ENCODE results near the gene GRK6.
A peak's percentile ranks its signal among the peaks of the same experiment; 100 is the strongest.

GRK6 gene

DNA sequence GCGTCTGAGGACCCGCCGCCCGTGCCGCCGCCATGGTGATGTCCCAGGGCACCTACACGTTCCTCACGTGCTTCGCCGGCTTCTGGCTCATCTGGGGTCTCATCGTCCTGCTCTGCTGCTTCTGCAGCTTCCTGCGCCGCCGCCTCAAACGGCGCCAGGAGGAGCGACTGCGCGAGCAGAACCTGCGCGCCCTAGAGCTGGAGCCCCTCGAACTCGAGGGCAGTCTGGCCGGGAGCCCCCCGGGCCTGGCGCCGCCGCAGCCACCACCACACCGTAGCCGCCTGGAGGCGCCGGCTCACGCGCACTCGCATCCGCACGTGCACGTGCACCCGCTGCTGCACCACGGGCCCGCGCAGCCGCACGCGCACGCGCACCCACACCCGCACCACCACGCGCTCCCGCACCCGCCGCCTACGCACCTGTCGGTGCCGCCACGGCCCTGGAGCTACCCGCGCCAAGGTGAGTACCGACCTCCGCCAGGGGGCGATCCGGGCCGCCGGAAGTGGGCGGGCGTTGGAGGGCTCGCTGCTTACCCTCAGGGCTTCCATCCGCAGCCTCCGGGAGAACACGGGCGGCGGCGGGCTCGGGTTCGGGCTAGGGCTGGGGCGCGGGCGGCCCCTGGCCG is 28.7 kb downstream of the GRK6 start (continued):
- TF ChIP-seq, protein P1, sequence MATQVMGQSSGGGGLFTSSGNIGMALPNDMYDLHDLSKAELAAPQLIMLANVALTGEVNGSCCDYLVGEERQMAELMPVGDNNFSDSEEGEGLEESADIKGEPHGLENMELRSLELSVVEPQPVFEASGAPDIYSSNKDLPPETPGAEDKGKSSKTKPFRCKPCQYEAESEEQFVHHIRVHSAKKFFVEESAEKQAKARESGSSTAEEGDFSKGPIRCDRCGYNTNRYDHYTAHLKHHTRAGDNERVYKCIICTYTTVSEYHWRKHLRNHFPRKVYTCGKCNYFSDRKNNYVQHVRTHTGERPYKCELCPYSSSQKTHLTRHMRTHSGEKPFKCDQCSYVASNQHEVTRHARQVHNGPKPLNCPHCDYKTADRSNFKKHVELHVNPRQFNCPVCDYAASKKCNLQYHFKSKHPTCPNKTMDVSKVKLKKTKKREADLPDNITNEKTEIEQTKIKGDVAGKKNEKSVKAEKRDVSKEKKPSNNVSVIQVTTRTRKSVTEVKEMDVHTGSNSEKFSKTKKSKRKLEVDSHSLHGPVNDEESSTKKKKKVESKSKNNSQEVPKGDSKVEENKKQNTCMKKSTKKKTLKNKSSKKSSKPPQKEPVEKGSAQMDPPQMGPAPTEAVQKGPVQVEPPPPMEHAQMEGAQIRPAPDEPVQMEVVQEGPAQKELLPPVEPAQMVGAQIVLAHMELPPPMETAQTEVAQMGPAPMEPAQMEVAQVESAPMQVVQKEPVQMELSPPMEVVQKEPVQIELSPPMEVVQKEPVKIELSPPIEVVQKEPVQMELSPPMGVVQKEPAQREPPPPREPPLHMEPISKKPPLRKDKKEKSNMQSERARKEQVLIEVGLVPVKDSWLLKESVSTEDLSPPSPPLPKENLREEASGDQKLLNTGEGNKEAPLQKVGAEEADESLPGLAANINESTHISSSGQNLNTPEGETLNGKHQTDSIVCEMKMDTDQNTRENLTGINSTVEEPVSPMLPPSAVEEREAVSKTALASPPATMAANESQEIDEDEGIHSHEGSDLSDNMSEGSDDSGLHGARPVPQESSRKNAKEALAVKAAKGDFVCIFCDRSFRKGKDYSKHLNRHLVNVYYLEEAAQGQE (tag by site-specific recombination; IDR thresholded peaks at IDR 0.05) = no peak
- no peak for TF ChIP-seq ZNF621 (tag by site-specific recombination; IDR thresholded peaks at IDR 0.05)
- TF ChIP-seq ZNF175 (tag by site-specific recombination; IDR thresholded peaks at IDR 0.05) = no peak
- TF ChIP-seq, protein P2, sequence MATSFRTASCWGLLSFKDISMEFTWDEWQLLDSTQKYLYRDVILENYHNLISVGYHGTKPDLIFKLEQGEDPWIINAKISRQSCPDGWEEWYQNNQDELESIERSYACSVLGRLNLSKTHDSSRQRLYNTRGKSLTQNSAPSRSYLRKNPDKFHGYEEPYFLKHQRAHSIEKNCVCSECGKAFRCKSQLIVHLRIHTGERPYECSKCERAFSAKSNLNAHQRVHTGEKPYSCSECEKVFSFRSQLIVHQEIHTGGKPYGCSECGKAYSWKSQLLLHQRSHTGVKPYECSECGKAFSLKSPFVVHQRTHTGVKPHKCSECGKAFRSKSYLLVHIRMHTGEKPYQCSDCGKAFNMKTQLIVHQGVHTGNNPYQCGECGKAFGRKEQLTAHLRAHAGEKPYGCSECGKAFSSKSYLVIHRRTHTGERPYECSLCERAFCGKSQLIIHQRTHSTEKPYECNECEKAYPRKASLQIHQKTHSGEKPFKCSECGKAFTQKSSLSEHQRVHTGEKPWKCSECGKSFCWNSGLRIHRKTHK (tag by site-specific recombination; IDR thresholded peaks at IDR 0.05) = no peak
- TF ChIP-seq, protein P3, sequence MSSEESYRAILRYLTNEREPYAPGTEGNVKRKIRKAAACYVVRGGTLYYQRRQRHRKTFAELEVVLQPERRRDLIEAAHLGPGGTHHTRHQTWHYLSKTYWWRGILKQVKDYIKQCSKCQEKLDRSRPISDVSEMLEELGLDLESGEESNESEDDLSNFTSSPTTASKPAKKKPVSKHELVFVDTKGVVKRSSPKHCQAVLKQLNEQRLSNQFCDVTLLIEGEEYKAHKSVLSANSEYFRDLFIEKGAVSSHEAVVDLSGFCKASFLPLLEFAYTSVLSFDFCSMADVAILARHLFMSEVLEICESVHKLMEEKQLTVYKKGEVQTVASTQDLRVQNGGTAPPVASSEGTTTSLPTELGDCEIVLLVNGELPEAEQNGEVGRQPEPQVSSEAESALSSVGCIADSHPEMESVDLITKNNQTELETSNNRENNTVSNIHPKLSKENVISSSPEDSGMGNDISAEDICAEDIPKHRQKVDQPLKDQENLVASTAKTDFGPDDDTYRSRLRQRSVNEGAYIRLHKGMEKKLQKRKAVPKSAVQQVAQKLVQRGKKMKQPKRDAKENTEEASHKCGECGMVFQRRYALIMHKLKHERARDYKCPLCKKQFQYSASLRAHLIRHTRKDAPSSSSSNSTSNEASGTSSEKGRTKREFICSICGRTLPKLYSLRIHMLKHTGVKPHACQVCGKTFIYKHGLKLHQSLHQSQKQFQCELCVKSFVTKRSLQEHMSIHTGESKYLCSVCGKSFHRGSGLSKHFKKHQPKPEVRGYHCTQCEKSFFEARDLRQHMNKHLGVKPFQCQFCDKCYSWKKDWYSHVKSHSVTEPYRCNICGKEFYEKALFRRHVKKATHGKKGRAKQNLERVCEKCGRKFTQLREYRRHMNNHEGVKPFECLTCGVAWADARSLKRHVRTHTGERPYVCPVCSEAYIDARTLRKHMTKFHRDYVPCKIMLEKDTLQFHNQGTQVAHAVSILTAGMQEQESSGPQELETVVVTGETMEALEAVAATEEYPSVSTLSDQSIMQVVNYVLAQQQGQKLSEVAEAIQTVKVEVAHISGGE (tag by site-specific recombination; conservative IDR thresholded peaks at IDR 0.05; ENCODE audit: low read depth) = no peak; the same call in 1 of the 2 replicates
- peak; percentile 98 for TF ChIP-seq ZFHX2 (tag by site-specific recombination; conservative IDR thresholded peaks at IDR 0.05)
- TF ChIP-seq, protein P4, sequence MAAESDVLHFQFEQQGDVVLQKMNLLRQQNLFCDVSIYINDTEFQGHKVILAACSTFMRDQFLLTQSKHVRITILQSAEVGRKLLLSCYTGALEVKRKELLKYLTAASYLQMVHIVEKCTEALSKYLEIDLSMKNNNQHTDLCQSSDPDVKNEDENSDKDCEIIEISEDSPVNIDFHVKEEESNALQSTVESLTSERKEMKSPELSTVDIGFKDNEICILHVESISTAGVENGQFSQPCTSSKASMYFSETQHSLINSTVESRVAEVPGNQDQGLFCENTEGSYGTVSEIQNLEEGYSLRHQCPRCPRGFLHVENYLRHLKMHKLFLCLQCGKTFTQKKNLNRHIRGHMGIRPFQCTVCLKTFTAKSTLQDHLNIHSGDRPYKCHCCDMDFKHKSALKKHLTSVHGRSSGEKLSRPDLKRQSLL (tag by site-specific recombination; IDR thresholded peaks at IDR 0.05) = no peak; the same call in none of the 2 replicates
- TF ChIP-seq ZNF785 (tag by site-specific recombination; IDR thresholded peaks at IDR 0.05) = peak; percentile 69

DNA sequence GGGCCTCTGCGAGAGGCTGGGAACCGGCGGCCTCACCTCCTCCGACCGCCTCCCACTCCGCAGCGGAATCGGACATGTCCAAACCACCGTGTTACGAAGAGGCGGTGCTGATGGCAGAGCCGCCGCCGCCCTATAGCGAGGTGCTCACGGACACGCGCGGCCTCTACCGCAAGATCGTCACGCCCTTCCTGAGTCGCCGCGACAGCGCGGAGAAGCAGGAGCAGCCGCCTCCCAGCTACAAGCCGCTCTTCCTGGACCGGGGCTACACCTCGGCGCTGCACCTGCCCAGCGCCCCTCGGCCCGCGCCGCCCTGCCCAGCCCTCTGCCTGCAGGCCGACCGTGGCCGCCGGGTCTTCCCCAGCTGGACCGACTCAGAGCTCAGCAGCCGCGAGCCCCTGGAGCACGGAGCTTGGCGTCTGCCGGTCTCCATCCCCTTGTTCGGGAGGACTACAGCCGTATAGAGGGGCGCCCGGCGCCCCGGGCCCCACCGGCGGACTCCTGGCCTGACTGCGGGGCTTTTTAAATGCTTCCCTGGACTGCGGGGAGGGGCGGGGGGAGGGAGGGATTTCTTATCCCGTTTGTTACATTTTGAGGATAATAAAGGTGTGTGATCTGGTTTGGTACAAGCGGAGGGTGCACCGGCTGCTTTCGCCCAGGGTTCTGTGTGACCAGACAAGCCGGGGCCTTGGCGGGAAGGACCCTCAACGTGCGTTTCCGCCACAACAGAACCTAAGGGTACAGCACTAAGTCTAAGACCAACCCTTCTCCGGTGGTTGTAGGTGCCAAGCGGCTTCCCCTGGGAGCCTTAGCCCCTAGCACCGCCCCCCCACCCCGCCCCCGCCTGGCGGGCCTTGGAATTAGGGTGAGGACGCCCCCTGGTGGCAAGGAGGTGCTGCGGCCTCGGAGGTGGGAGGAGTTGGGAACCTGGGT is 29.4 kb downstream of the GRK6 start:
- ChIA-PET CTCF (interaction anchor here (0.6 to 5.1 kb wide), 39 partner anchors 8 to 235 kb away, joined by 3 to 88 read pairs (median 5); partner anchors contain the start of genes GRK6, PDLIM7 and SLC34A1), POLR2A (interaction anchor here (0.7 to 5.4 kb wide), 17 partner anchors 8 to 85 kb away, joined by 3 to 89 read pairs (median 8); partner anchors contain the start of genes DBN1, DDX41, DOK3 and GRK6)
- peaks cover 8% of the 10 kb centered on the region for H3K4me1 ChIP-seq (ENCODE audit: control insufficient read depth, insufficient read depth, low read length)
- H3K36me3 ChIP-seq (ENCODE audit: control insufficient read depth in 2 of 2, insufficient read depth in 1 of 2, low read length in 2 of 2) = peaks cover 4 to 38% of the 10 kb centered on the region in 2 experiments; a peak in 2 of 3 replicates
- peak overlapping the region; percentile 69 for H3K4me3 ChIP-seq (ENCODE audit: low read depth, low read length)
- H3K27ac ChIP-seq (ENCODE audit: extremely low read depth, low read depth, low read length) = peak overlapping the region; percentile 89
- H3K9me3 ChIP-seq (ENCODE audit: control insufficient read depth, insufficient read depth, low read depth, low read length) = no peaks in the 10 kb centered on the region
- no peak for TF ChIP-seq ZNF157 (tag by site-specific recombination; IDR thresholded peaks at IDR 0.05)
- no peak for TF ChIP-seq OSR2 (tag by site-specific recombination; IDR thresholded peaks at IDR 0.05)
- TF ChIP-seq SP3 (tag by site-specific recombination; IDR thresholded peaks at IDR 0.05) = peak; percentile 55
- TF ChIP-seq, protein P5, sequence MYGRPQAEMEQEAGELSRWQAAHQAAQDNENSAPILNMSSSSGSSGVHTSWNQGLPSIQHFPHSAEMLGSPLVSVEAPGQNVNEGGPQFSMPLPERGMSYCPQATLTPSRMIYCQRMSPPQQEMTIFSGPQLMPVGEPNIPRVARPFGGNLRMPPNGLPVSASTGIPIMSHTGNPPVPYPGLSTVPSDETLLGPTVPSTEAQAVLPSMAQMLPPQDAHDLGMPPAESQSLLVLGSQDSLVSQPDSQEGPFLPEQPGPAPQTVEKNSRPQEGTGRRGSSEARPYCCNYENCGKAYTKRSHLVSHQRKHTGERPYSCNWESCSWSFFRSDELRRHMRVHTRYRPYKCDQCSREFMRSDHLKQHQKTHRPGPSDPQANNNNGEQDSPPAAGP (tag by site-specific recombination; IDR thresholded peaks at IDR 0.05) = peak; percentile 21; the same call in 1 of the 2 replicates
- no peak for TF ChIP-seq ZNF664 (tag by site-specific recombination; IDR thresholded peaks at IDR 0.05)
- TF ChIP-seq ZBTB1 (tag by site-specific recombination; IDR thresholded peaks at IDR 0.05) = no peak; the same call in none of the 2 replicates
- TF ChIP-seq ZNF830 (tag by site-specific recombination; IDR thresholded peaks at IDR 0.05; ENCODE audit: low read depth) = no peak
- peak; percentile 91 for TF ChIP-seq ZNF394 (tag by site-specific recombination; IDR thresholded peaks at IDR 0.05; ENCODE audit: borderline replicate concordance)
- TF ChIP-seq ZNF341 (tag by site-specific recombination; IDR thresholded peaks at IDR 0.05; ENCODE audit: low read depth) = peak; percentile 92
- no peak for TF ChIP-seq ZNF140 (tag by site-specific recombination; IDR thresholded peaks at IDR 0.05)
- TF ChIP-seq, protein P6, sequence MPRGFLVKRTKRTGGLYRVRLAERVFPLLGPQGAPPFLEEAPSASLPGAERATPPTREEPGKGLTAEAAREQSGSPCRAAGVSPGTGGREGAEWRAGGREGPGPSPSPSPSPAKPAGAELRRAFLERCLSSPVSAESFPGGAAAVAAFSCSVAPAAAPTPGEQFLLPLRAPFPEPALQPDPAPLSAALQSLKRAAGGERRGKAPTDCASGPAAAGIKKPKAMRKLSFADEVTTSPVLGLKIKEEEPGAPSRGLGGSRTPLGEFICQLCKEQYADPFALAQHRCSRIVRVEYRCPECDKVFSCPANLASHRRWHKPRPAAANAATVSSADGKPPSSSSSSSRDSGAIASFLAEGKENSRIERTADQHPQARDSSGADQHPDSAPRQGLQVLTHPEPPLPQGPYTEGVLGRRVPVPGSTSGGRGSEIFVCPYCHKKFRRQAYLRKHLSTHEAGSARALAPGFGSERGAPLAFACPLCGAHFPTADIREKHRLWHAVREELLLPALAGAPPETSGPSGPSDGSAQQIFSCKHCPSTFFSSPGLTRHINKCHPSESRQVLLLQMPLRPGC (tag by site-specific recombination; IDR thresholded peaks at IDR 0.05) = 0 out of 2 replicates have a peak, but pooled peaks have one; percentile 6
- TF ChIP-seq ZNF501 (tag by site-specific recombination; IDR thresholded peaks at IDR 0.05) = peak; percentile 77
- no peak for TF ChIP-seq HOXD13 (CRISPR knock-in tag; IDR thresholded peaks at IDR 0.05; ENCODE audit: borderline replicate concordance)
